H9 (cell line): ENCODE data around the gene TPPP. TPM values are rescaled to one million over a fixed set of nuclear protein-coding genes. Genes with fewer than 3 reads are reported as not detected.

Experiments used
- DNase-seq: peaks from one replicate; pipeline ENCODE4 v3.0.0-alpha.2; 2017
- H2AFZ ChIP-seq: one replicate; pipeline ENCODE4 v1.6.1; 2013; ENCODE audit warnings: mild to moderate bottlenecking, low read length, control low read depth, moderate library complexity
- H2AK5ac ChIP-seq: 2 replicates; pipeline ENCODE4 v1.6.1; 2013; ENCODE audit warnings: low read length, control low read depth, mixed read lengths; ENCODE audit not compliant: insufficient read length
- H2BK120ac ChIP-seq: one replicate; pipeline ENCODE4 v1.6.1; 2013; ENCODE audit warnings: low read depth, mild to moderate bottlenecking, low read length, control low read depth, inconsistent platforms; ENCODE audit not compliant: poor library complexity, severe bottlenecking
- H2BK12ac ChIP-seq: 2 replicates; pipeline ENCODE4 v1.6.1; 2013; ENCODE audit warnings: low read length, control low read depth, mixed read lengths, low read depth; ENCODE audit not compliant: insufficient read length
- H2BK15ac ChIP-seq: 2 replicates; pipeline ENCODE4 v1.6.1; 2013; ENCODE audit warnings: low read depth, low read length, control low read depth
- H2BK20ac ChIP-seq: one replicate; pipeline ENCODE4 v1.6.1; 2013; ENCODE audit warnings: low read depth, mild to moderate bottlenecking, low read length, control low read depth, inconsistent platforms; ENCODE audit not compliant: poor library complexity, severe bottlenecking
- H2BK5ac ChIP-seq: 2 replicates; pipeline ENCODE4 v1.6.1; 2013; ENCODE audit warnings: low read length, control low read depth, mixed read lengths; ENCODE audit not compliant: insufficient read length
- H3K14ac ChIP-seq: 2 replicates; pipeline ENCODE4 v1.6.1; 2013; ENCODE audit warnings: low read length, control low read depth; ENCODE audit not compliant: insufficient read depth
- H3K18ac ChIP-seq: 2 replicates; pipeline ENCODE4 v1.6.1; 2013; ENCODE audit warnings: low read depth, mild to moderate bottlenecking, mixed read lengths, low read length, control low read depth; ENCODE audit not compliant: insufficient read length
- H3K23ac ChIP-seq: 2 replicates; pipeline ENCODE4 v1.6.1; 2013; ENCODE audit warnings: low read length, control low read depth, mixed read lengths, low read depth; ENCODE audit not compliant: insufficient read length
- H3K23me2 ChIP-seq: 2 replicates; pipeline ENCODE4 v1.6.1; 2013; ENCODE audit warnings: low read depth, mild to moderate bottlenecking, mixed read lengths, low read length, control low read depth; ENCODE audit not compliant: insufficient read length, poor library complexity, severe bottlenecking
- H3K27ac ChIP-seq: 2 replicates; pipeline ENCODE4 v1.5.1; 2013; ENCODE audit warnings: low read length, control low read depth, mixed read lengths, low read depth; ENCODE audit not compliant: insufficient read length
- H3K27me3 ChIP-seq: 2 replicates; pipeline ENCODE4 v1.6.1; 2013; ENCODE audit warnings: low read length, control low read depth, inconsistent platforms; ENCODE audit not compliant: insufficient read depth
- H3K4ac ChIP-seq: 2 replicates; pipeline ENCODE4 v1.6.1; 2013; ENCODE audit warnings: low read depth, mild to moderate bottlenecking, control low read depth, inconsistent platforms, low read length, moderate library complexity
- H3K4me1 ChIP-seq: 2 replicates; pipeline ENCODE4 v1.6.1; 2013; ENCODE audit warnings: low read length, control low read depth, inconsistent platforms; ENCODE audit not compliant: insufficient read depth
- H3K4me2 ChIP-seq: 2 replicates; pipeline ENCODE4 v1.6.1; 2013; ENCODE audit warnings: low read length, control low read depth, mixed read lengths; ENCODE audit not compliant: insufficient read length, insufficient read depth
- H3K56ac ChIP-seq: 2 replicates; pipeline ENCODE4 v1.6.1; 2013; ENCODE audit warnings: low read depth, mild to moderate bottlenecking, mixed read lengths, low read length, control low read depth; ENCODE audit not compliant: insufficient read length
- H3K79me1 ChIP-seq: 2 replicates; pipeline ENCODE4 v1.6.1; 2013; ENCODE audit warnings: low read depth, mild to moderate bottlenecking, moderate library complexity, low read length, control low read depth, inconsistent platforms; ENCODE audit not compliant: insufficient read depth, poor library complexity, severe bottlenecking
- H3K79me2 ChIP-seq: 2 replicates; pipeline ENCODE4 v1.6.1; 2013; ENCODE audit warnings: low read length, control low read depth, inconsistent platforms; ENCODE audit not compliant: insufficient read depth
- H3K9ac ChIP-seq: 2 replicates; pipeline ENCODE4 v1.6.1; 2013; ENCODE audit warnings: low read length, control low read depth, mixed read lengths; ENCODE audit not compliant: insufficient read length; ENCODE audit errors: extremely low read depth
- H3K9me3 ChIP-seq: one replicate; pipeline ENCODE4 v1.6.1; 2013; ENCODE audit warnings: low read depth, low read length, inconsistent platforms; ENCODE audit not compliant: control insufficient read depth
- H3T11ph ChIP-seq: one replicate; pipeline ENCODE4 v1.6.1; 2013; ENCODE audit warnings: mild to moderate bottlenecking, low read length, control low read depth, inconsistent platforms
- H4K20me1 ChIP-seq: one replicate; pipeline ENCODE4 v1.6.1; 2013; ENCODE audit not compliant: control insufficient read depth, insufficient read length, insufficient read depth
- H4K5ac ChIP-seq: 2 replicates; pipeline ENCODE4 v1.6.1; 2013; ENCODE audit warnings: low read depth, mild to moderate bottlenecking, mixed read lengths, low read length, control low read depth; ENCODE audit not compliant: insufficient read length
- H4K8ac ChIP-seq: replicated peaks from 2 replicates; pipeline ENCODE4 v1.6.1; 2013; ENCODE audit warnings: low read length, control low read depth, mixed read lengths, low read depth; ENCODE audit not compliant: insufficient read length
- H4K91ac ChIP-seq: 2 replicates; pipeline ENCODE4 v1.6.1; 2013; ENCODE audit warnings: low read depth, mild to moderate bottlenecking, moderate library complexity, mixed read lengths, low read length, control low read depth; ENCODE audit not compliant: insufficient read length
- H3K27ac Mint-ChIP-seq, 3 experiments: 2 replicates in 2 of 3; 3 replicates in 1 of 3; pipeline ENCODE4 v1.8.0; 2020 to 2021; ENCODE audit warnings: mixed read lengths in 3 of 3, mild to moderate bottlenecking in 1 of 3, moderate library complexity in 1 of 3
- H3K27me3 Mint-ChIP-seq: 2 replicates; pipeline ENCODE4 v1.8.0; 2021; ENCODE audit warnings: low read depth, mild to moderate bottlenecking, moderate library complexity, mixed read lengths
- H3K36me3 Mint-ChIP-seq, 3 experiments: 2 replicates in 2 of 3; 3 replicates in 1 of 3; pipeline ENCODE4 v1.8.0; 2020 to 2021; ENCODE audit warnings: low read depth in 3 of 3, mixed read lengths in 3 of 3; ENCODE audit not compliant: insufficient read depth in 1 of 3
- H3K4me1 Mint-ChIP-seq, 2 experiments: 2 replicates each; pipeline ENCODE4 v1.8.0; 2020; ENCODE audit warnings: mixed read lengths in 2 of 2
- H3K4me3 Mint-ChIP-seq, 2 experiments: 2 replicates in 1 of 2; 3 replicates in 1 of 2; pipeline ENCODE4 v1.8.0; 2020 to 2021; ENCODE audit warnings: mild to moderate bottlenecking in 2 of 2, mixed read lengths in 2 of 2, moderate library complexity in 1 of 2
- H3K9me3 Mint-ChIP-seq, 2 experiments: 2 replicates in 1 of 2; 3 replicates in 1 of 2; pipeline ENCODE4 v1.8.0; 2020; ENCODE audit warnings: mild to moderate bottlenecking in 2 of 2, mixed read lengths in 2 of 2, moderate library complexity in 1 of 2
- CTCF ChIP-seq: fragments of 200-600 bp; sonication (generic); conservative IDR thresholded peaks from 3 replicates; pipeline ENCODE4 v1.8.0; 2021; ENCODE audit warnings: antibody characterized with exemption, mild to moderate bottlenecking
- WGBS: extraction: QIAGEN DNeasy Blood & Tissue Kit; methylation state at CpG from one replicate; pipeline ENCODE4 v1.1.7; 2013; ENCODE audit warnings: missing lambda C conversion rate, low lambda C conversion rate, mixed read lengths; ENCODE audit not compliant: insufficient read length; ENCODE audit errors: extremely low coverage; 5-methylcytosine and 5-hydroxymethylcytosine counted together
- total RNA-seq: library from RNA; stranded (reverse); gene quantifications from 2 replicates; pipeline ENCODE4 v1.2.1, GENCODE V29; 2021

Gene TPPP
- total RNA-seq, 1 experiment from 2014 or later, result 0.44 TPM

- no peak overlapping the region for H3K4me3 Mint-ChIP-seq
- Histone ChIP-seq H4K91ac (no peak overlapping the region), H4K5ac (no peak overlapping the region), H3K23me2 (no peaks in the 10 kb centered on the region), H2BK15ac (no peak overlapping the region), H2AK5ac (no peak overlapping the region), H3K23ac (no peak overlapping the region), H3K4me1 (no peaks in the 10 kb centered on the region), H3K18ac (no peak overlapping the region), H3K4ac (no peak overlapping the region), H3K27me3 (no peaks in the 10 kb centered on the region), H4K20me1 (no peaks in the 10 kb centered on the region), H2BK5ac (no peak overlapping the region), H2BK20ac (no peak overlapping the region), H3K14ac (no peak overlapping the region), H3K4me2 (no peak overlapping the region), H3T11ph (no peak overlapping the region), H3K79me2 (no peaks in the 10 kb centered on the region), H3K79me1 (no peaks in the 10 kb centered on the region), H3K56ac (no peak overlapping the region), H2BK12ac (no peak overlapping the region), H3K27ac (no peak overlapping the region), H3K9ac (no peak overlapping the region), H2AFZ (no peak overlapping the region), H3K9me3 (no peaks in the 10 kb centered on the region), H2BK120ac (no peak overlapping the region), H4K8ac (no peak overlapping the region)
- H3K4me1 Mint-ChIP-seq, result no peaks in the 10 kb centered on the region
- no peak overlapping the region for H3K27ac Mint-ChIP-seq
- peaks cover 36 to 52% (median 48%) of the 10 kb centered on the region in 3 experiments; a peak in 6 of 7 replicates for H3K36me3 Mint-ChIP-seq
- TF ChIP-seq CTCF, result no peak
- no peak for DNase-seq
- no CpG with 5 or more reads among the region's 24 CpGs for WGBS
- no peaks in the 10 kb centered on the region for H3K27me3 Mint-ChIP-seq
- H3K9me3 Mint-ChIP-seq, result no peaks in the 10 kb centered on the region
Observed at GRCh38 chr5:627840-628239, 65.3 kb downstream of the TPPP start.
